ENCODE data around the gene TIFAB.

- no peak for TF ChIP-seq POLR2A (IDR thresholded peaks at IDR 0.05; ENCODE audit: low read length)
- no peak for TF ChIP-seq GATA1 (IDR thresholded peaks at IDR 0.05; ENCODE audit: low read depth, low read length)
Measured at GRCh38 chr5:135452321-135453030, at the start of gene TIFAB.
